Measurements from ENCODE around the gene CAMP.

GRCh38 chr3:48267782-48268181 lies 44.5 kb downstream of the CAMP start:
- TF ChIP-seq CTCF (IDR thresholded peaks at IDR 0.05) (no peak), POLR2AphosphoS5 (IDR thresholded peaks at IDR 0.05) (no peak), EP300 (IDR thresholded peaks at IDR 0.05) (no peak), POLR2A (IDR thresholded peaks at IDR 0.05) (no peak)
